CD14-positive monocyte (primary cell): ENCODE results near the gene ARFGEF2. TPM values are rescaled to one million over a fixed set of nuclear protein-coding genes. Genes with fewer than 3 reads are reported as not detected.

ENCODE experiments used
- DNase-seq, 3 donors: peaks; one replicate each; pipeline ENCODE4 v3.0.0-alpha.2; 2011 to 2022
- H2AFZ ChIP-seq: 2 replicates; pipeline ENCODE4 v1.6.0; 2012; ENCODE audit warnings: mild to moderate bottlenecking, low read depth, low read length, inconsistent platforms; ENCODE audit not compliant: insufficient read depth, poor library complexity, severe bottlenecking
- H3K27ac ChIP-seq, 2 donors: 1 replicate in 1 of 2; 2 replicates in 1 of 2; pipeline ENCODE4 v1.5.1; 2012 to 2013; ENCODE audit warnings: low read length in 2 of 2, control low read depth in 1 of 2, inconsistent platforms in 1 of 2, low read depth in 1 of 2, mild to moderate bottlenecking in 1 of 2
- H3K27me3 ChIP-seq, 2 donors: one replicate each; pipeline versions ENCODE4 v1.6.0 to v1.6.1; 2011 to 2013; ENCODE audit warnings: low read length in 2 of 2; ENCODE audit not compliant: control insufficient read depth in 2 of 2, insufficient read depth in 2 of 2
- H3K36me3 ChIP-seq, 2 donors: replicated peaks in 1 of 2; 1 replicate in 1 of 2; 2 replicates in 1 of 2; pipeline versions ENCODE4 v1.5.1 to v1.6.1; 2012 to 2013; ENCODE audit warnings: low read length in 2 of 2, control low read depth in 1 of 2, inconsistent platforms in 1 of 2, mild to moderate bottlenecking in 1 of 2; ENCODE audit not compliant: insufficient read depth in 2 of 2, control insufficient read depth in 1 of 2
- H3K4me1 ChIP-seq, 2 donors: 1 replicate in 1 of 2; 2 replicates in 1 of 2; pipeline versions ENCODE4 v1.5.1 to v1.6.1; 2012 to 2013; ENCODE audit warnings: low read length in 2 of 2, control low read depth in 1 of 2, inconsistent platforms in 1 of 2, mild to moderate bottlenecking in 1 of 2, moderate library complexity in 1 of 2; ENCODE audit not compliant: insufficient read depth in 2 of 2, control insufficient read depth in 1 of 2
- H3K4me2 ChIP-seq: replicated peaks from 2 replicates; pipeline ENCODE3; 2012; ENCODE audit warnings: low read length, moderate library complexity, mild to moderate bottlenecking; ENCODE audit not compliant: poor library complexity, severe bottlenecking; ENCODE audit errors: extremely low read depth
- H3K4me3 ChIP-seq, 3 experiments: fragments of 200-600 bp in 1 of 3; sonication (generic) in 1 of 3; replicated peaks in 1 of 3; 1 replicate in 2 of 3; 2 replicates in 1 of 3; pipeline ENCODE4 v1.5.1; 2011 to 2013; ENCODE audit warnings: low read length in 3 of 3, mild to moderate bottlenecking in 3 of 3, control low read depth in 2 of 3, low read depth in 2 of 3, inconsistent platforms in 1 of 3, moderate library complexity in 1 of 3
- H3K79me2 ChIP-seq: 2 replicates; pipeline ENCODE4 v1.6.0; 2012; ENCODE audit warnings: mild to moderate bottlenecking, control low read depth, inconsistent platforms, low read length, moderate library complexity; ENCODE audit not compliant: insufficient read depth
- H3K9ac ChIP-seq: 2 replicates; pipeline ENCODE4 v1.6.0; 2017; ENCODE audit warnings: low read length, mild to moderate bottlenecking; ENCODE audit not compliant: insufficient read depth, poor library complexity, severe bottlenecking
- H3K9me3 ChIP-seq, 2 donors: replicated peaks in 1 of 2; 1 replicate in 1 of 2; 2 replicates in 1 of 2; pipeline versions ENCODE4 v1.5.1 to v1.6.1; 2012 to 2013; ENCODE audit warnings: low read length in 2 of 2, control low read depth in 1 of 2; ENCODE audit not compliant: control insufficient read depth in 1 of 2, insufficient read depth in 1 of 2
- H4K20me1 ChIP-seq: 2 replicates; pipeline ENCODE4 v1.6.0; 2012; ENCODE audit warnings: mild to moderate bottlenecking, low read length, control low read depth, moderate library complexity; ENCODE audit not compliant: insufficient read depth
- H3K27ac Mint-ChIP-seq, 7 donors: one replicate each; pipeline ENCODE4 v1.8.0; 2020; ENCODE audit warnings: mild to moderate bottlenecking in 7 of 7, mixed read lengths in 7 of 7, moderate library complexity in 6 of 7, inconsistent platforms in 2 of 7
- H3K27me3 Mint-ChIP-seq, 3 donors: one replicate each; pipeline ENCODE4 v1.8.0; 2021 to 2022; ENCODE audit warnings: low read depth in 3 of 3, mild to moderate bottlenecking in 3 of 3, mixed read lengths in 3 of 3, moderate library complexity in 3 of 3, inconsistent platforms in 1 of 3
- H3K36me3 Mint-ChIP-seq, 2 donors: one replicate each; pipeline ENCODE4 v1.8.0; 2020; ENCODE audit warnings: mixed read lengths in 2 of 2, inconsistent platforms in 1 of 2, mild to moderate bottlenecking in 1 of 2
- H3K4me1 Mint-ChIP-seq: one replicate; pipeline ENCODE4 v1.8.0; 2020; ENCODE audit warnings: mild to moderate bottlenecking, mixed read lengths
- H3K4me3 Mint-ChIP-seq, 2 donors: one replicate each; pipeline ENCODE4 v1.8.0; 2020; ENCODE audit warnings: mild to moderate bottlenecking in 2 of 2, mixed read lengths in 2 of 2, moderate library complexity in 1 of 2
- H3K9me3 Mint-ChIP-seq, 7 donors: one replicate each; pipeline ENCODE4 v1.8.0; 2020 to 2022; ENCODE audit warnings: mixed read lengths in 7 of 7, mild to moderate bottlenecking in 6 of 7, moderate library complexity in 6 of 7, inconsistent platforms in 2 of 7
- WGBS: methylation state at CpG from one replicate; pipeline ENCODE4 v1.1.5; 2013; ENCODE audit warnings: missing lambda C conversion rate; ENCODE audit not compliant: insufficient coverage; 5-methylcytosine and 5-hydroxymethylcytosine counted together
- intact Hi-C, 2 donors: fragments of 100-400 bp; cut with micrococcal nuclease; formaldehyde crosslinking; loops; one replicate each; pipeline versions ENCODE4 v1.15.0 to v1.15.1; 2023
- polyA minus RNA-seq: library from RNA; depleted of rRNA, polyadenylated mRNA; stranded (reverse); fragments of >200 nt; gene quantifications from 2 replicates; pipeline ENCODE4 v1.2.3, GENCODE V29; 2012
- polyA plus RNA-seq, 3 donors: library from polyadenylated mRNA; depleted of rRNA in 1 of 3; unstranded in 2 of 3; stranded (reverse) in 1 of 3; fragments of 300-500 nt in 2 of 3; fragments of >200 nt in 1 of 3; fragmentation: Illumina TruSeq in 2 of 3; gene quantifications; 1 replicate in 2 of 3; 2 replicates in 1 of 3; pipeline ENCODE4 v1.2.3, GENCODE V29; 2012 to 2021
- total RNA-seq, 12 experiments: library from RNA in 1 of 12; stranded (reverse) in 1 of 12; fragments of 120-200 nt in 1 of 12; gene quantifications; one replicate each; pipeline ENCODE4 v1.2.4 and lab custom pipeline; 2013 to 2026; ENCODE audit warnings: mixed read lengths in 6 of 12, inconsistent platforms in 1 of 12
- TF ChIP-seq, protein P1 (sequence below): fragments of 200-600 bp; IDR thresholded peaks from one replicate; pipeline ENCODE4 v1.8.0; 2022; ENCODE audit warnings: antibody characterized with exemption, mild to moderate bottlenecking

ARFGEF2 gene
- total RNA-seq (2013) = 16.8 TPM
- polyA plus RNA-seq (10 to 100 TPM in 1 of 3 donors, 1 to 10 TPM in 2; 4.6 to 10.9 (median 5.5) TPM), polyA minus RNA-seq (8.7 and 11.6 TPM in 2 replicates), total RNA-seq (lab: John Stamatoyannopoulos, UW) (79.3 to 257 (median 190) reads per million in 11 experiments)

- DNase-seq = peak; percentile 92 to 95 (median 93)
- Mint-ChIP-seq H3K9me3 (peaks cover 0 to 1% (median 0%) of the 10 kb centered on the region in 7 donors), H3K36me3 (no peaks in the 10 kb centered on the region), H3K4me1 (peaks cover 57% of the 10 kb centered on the region), H3K27me3 (peaks cover 0 to 3% (median 1%) of the 10 kb centered on the region in 3 donors), H3K4me3 (peak within 1 kb of the TSS; percentile 94 to 97), H3K27ac (peak within 1 kb of the TSS; percentile 99 to 100 (median 100))
- peak within 1 kb of the TSS; percentile 71 for H2AFZ ChIP-seq
- TF ChIP-seq, protein P1, sequence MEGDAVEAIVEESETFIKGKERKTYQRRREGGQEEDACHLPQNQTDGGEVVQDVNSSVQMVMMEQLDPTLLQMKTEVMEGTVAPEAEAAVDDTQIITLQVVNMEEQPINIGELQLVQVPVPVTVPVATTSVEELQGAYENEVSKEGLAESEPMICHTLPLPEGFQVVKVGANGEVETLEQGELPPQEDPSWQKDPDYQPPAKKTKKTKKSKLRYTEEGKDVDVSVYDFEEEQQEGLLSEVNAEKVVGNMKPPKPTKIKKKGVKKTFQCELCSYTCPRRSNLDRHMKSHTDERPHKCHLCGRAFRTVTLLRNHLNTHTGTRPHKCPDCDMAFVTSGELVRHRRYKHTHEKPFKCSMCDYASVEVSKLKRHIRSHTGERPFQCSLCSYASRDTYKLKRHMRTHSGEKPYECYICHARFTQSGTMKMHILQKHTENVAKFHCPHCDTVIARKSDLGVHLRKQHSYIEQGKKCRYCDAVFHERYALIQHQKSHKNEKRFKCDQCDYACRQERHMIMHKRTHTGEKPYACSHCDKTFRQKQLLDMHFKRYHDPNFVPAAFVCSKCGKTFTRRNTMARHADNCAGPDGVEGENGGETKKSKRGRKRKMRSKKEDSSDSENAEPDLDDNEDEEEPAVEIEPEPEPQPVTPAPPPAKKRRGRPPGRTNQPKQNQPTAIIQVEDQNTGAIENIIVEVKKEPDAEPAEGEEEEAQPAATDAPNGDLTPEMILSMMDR = no peak
- H3K4me1 ChIP-seq = peaks cover 43 to 52% of the 10 kb centered on the region in 2 donors
- H3K4me2 ChIP-seq = peak within 1 kb of the TSS; percentile 75
- peaks cover 21% of the 10 kb centered on the region for H4K20me1 ChIP-seq
- H3K36me3 ChIP-seq = no peaks in the 10 kb centered on the region
- no peaks in the 10 kb centered on the region for H3K27me3 ChIP-seq
- H3K9me3 ChIP-seq = no peaks in the 10 kb centered on the region
- peaks cover 47% of the 10 kb centered on the region for H3K79me2 ChIP-seq
- WGBS = under 1% methylated on average over 69 of the region's 70 CpGs
- peak within 1 kb of the TSS; percentile 66 to 80 (median 77) for H3K4me3 ChIP-seq
- peak within 1 kb of the TSS; percentile 99 for H3K9ac ChIP-seq
- peak within 1 kb of the TSS; percentile 88 to 98 for H3K27ac ChIP-seq
- intact Hi-C loops = loop anchor here in 1 of 2 donors (5.0 to 10.0 kb wide), 3 partner anchors 94 to 1177 kb away; partner anchors contain the start of gene PREX1
These were observed at the start of gene ARFGEF2 for GRCh38 chr20:48921168-48921882. Gene ARFGEF2, plus strand, starts transcription at chr20:48921711. Its CDS starts 179 bp downstream, at chr20:48921890.

DNA sequence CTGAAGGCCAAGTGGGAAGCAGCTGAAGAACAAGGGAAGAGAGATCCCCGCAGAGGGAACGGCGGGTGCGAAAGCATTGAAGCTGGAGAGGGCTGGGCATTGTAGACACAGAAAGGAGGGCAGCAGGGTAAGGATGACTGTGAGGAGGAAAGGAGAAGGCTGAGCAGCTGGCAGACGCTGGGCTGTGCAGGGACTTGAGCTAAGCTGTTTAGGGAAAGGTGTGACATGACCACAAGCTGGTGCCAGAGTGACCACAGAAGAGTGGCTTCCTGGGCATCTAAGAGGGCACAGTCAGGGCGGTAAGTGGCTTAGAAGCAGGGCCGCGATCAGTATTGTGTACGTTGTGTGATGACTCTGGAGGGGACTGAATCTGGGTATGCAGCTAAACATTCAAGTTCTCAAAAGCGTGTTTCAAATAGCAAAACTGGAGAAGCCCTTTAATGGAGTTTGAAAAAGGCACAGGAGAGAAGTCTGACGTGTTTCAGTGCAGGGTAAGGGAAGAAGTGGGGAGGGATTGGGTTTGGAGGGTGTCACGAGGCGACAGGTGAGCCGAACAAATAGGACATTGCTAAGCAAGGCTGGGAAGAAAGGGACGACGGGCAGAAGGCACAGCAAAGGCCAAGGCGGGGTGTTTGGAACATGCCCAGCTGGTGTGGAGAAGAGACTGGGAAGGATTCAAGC lies 46.1 kb upstream of the ARFGEF2 start:
- Histone ChIP-seq H4K20me1 (no peaks in the 10 kb centered on the region), H3K9me3 (no peaks in the 10 kb centered on the region), H3K4me3 (peak overlapping the region in 1 of 3 experiments; percentile 40), H3K79me2 (peaks cover 3% of the 10 kb centered on the region), H3K36me3 (no peaks in the 10 kb centered on the region), H3K4me2 (peak overlapping the region; percentile 32), H2AFZ (peak overlapping the region; percentile 20), H3K27me3 (no peaks in the 10 kb centered on the region), H3K27ac (peak overlapping the region in 1 of 2 donors; percentile 68), H3K9ac (no peak overlapping the region), H3K4me1 (peaks cover 52 to 79% of the 10 kb centered on the region in 2 donors)
- DNase-seq = no peak
- Mint-ChIP-seq H3K27me3 (no peaks in the 10 kb centered on the region), H3K4me3 (peak overlapping the region in 1 of 2 donors; percentile 52), H3K27ac (peak overlapping the region in 6 of 7 donors; percentile 44 to 89 (median 75)), H3K36me3 (no peaks in the 10 kb centered on the region), H3K4me1 (peaks cover 56% of the 10 kb centered on the region), H3K9me3 (peaks cover 0 to 6% (median 0%) of the 10 kb centered on the region in 7 donors)
- intact Hi-C loops = no loop called here
- TF ChIP-seq, protein P1 = no peak
- WGBS = 72% methylated on average over 17 of the region's 17 CpGs
